HG02885 (cell line): ENCODE data around the gene FMN1.

Experiments
- ATAC-seq: cut with Tn5 transposase; IDR thresholded peaks from one replicate; pipeline ENCODE4 v1.9.1; 2021; ENCODE audit warnings: mild to moderate bottlenecking; ENCODE audit not compliant: unreplicated experiment, poor library complexity

The FMN1 gene

GRCh38 chr15:32901192-32901591 is 293.3 kb downstream of the FMN1 start:
- ATAC-seq: no peak

- no peak for ATAC-seq
Observed at GRCh38 chr15:32899126-32899596, 295.4 kb downstream of the FMN1 start.

DNA sequence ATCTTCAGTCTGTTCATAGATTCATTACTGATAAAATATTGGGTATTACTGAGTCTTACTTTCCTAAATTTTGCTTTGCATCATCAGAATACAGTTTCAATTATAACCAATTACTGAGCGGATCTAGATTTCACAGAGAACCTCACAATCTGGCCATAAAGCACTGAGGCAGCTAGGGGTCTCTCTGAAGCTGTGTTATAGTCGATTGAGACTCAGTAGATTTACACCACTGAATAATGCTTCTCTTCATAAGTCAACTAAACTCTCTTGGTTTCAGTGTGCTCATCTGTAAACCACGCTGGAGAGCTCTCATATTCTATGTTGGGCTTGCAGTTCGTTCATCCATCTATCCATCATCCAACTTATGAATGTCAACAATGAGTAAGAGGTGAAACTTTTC is 296.1 kb downstream of the FMN1 start:
- ATAC-seq: no peak

DNA sequence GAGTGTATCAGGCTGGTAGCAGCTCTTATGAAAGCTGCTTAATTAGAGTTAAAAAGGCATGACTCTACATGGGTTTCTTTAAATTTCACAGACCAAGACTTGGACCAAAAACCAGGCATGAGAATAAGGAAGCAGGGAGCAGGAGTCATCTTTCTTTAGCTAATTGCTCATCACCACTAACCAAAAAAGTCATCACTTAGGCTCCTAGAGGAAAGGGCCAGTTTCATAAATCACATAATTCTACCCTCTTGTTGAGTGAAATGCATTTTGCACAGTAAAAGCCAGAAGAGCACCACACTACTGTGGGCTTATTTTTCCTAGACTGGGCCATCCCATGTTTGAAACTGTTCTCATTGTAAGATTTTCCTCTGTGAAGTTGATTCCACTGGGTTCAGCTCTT is 301.1 kb downstream of the FMN1 start:
- ATAC-seq: no peak

GRCh38 chr15:32889214-32889613 is 305.3 kb downstream of the FMN1 start:
- no peak for ATAC-seq

DNA sequence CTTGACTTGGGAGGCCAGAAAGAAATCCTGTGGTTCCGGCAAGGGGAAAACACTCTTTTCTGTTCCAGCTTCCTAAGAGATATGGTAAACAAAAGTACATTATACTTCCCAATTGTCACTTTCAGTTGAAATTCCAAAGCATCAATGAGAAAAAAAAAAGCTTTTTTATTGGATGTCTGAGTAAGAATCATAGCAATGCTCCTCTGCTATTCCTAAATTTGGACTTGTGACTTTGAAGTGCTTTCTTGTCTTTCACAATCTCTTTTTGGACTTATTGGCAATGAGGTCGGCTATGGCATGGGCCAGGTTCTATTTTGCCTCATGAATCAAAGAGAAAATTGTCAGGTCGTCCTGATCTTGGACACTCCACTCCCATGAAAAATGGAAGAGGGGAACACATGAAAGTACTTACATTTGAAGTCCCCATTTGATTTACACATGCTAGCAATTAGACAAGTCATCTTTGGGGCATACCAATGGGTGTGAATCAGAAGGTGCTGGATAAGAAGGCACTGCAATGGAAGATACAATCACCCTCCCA is 306.2 kb downstream of the FMN1 start:
- ATAC-seq: no peak

DNA sequence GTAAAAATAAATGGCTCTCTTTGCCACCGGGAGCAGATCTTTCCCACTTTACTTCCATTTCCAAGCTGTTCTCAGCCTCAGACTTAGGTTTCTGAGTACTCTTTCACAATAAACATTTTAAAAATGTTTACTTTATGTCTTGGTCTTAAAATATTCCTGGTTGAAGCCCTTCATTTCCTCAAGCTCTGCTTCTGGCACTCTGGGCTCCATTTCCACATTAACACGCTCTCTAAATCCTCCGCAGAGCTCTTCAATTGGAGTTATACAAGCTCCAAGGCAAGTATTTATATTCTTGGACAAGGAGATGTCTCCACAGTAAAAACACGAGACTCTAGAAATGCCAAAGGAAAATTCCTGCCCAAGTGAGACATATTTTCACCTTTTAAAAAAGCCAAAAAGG is 307.4 kb downstream of the FMN1 start:
- ATAC-seq: no peak

GRCh38 chr15:32886459-32886858 is 308.1 kb downstream of the FMN1 start:
- ATAC-seq: no peak

- no peak for ATAC-seq
Observed at GRCh38 chr15:32885713-32886112, 308.8 kb downstream of the FMN1 start.

GRCh38 chr15:32884146-32884545 is 310.4 kb downstream of the FMN1 start:
- ATAC-seq: no peak

DNA sequence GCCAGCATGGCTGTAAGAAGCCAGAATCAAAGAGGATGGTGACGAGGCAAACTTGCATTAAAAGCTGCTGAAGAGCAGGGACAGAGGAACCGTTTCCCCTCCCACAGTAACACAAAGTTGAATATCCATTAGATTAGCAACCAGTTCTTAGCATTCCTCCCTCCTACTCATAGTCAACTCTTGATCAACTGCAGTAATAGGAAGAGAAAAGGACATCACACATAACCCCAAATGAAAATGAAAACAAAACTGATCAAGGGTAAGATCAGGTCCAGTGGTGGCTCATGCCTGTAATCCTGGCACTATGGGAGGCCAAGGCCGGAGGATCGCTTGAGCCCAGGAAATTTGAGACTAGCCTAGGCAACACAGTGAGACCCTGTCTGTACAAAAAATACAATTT is 311.6 kb downstream of the FMN1 start:
- no peak for ATAC-seq

DNA sequence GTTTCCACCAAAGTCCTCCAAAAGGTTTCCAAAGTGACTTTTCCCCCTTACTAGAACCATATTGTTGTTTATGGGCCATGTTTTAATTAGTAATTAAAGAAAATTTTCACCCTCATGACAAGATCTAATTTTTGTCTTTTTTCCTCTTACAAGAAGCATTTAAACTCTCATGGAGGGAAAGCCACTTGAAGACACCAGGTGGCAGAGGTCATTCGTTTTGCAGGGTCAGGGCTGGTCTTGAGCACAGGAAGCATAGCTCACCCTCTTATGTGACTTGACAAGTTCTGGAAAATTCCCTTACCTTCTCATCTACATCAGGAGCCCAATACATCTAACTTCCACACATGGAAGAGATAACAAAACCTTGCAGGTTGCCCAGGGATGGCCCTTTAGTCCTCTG is 313.0 kb downstream of the FMN1 start:
- no peak for ATAC-seq

DNA sequence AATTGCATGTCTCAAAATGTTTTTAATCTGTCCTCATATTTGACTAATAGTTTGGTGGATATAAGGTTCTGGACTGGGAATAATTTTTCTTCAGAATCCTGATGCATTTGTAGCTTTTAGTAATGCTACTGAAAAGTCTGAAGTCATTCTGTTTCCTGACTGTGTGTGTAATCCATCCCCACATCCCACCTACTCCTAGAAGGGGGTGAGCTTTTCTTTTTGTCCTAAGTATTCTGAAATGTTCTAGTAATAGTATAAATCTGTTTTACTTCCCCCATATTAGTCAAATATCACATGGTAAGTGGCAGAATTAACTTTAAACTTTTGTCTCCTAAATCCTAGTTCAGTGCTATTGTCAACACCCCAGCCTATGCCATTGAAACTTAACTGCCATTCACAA is 313.9 kb downstream of the FMN1 start:
- no peak for ATAC-seq

GRCh38 chr15:32879980-32880379 is 314.5 kb downstream of the FMN1 start:
- ATAC-seq: no peak

GRCh38 chr15:32878869-32879805 is 315.4 kb downstream of the FMN1 start:
- ATAC-seq: no peak

DNA sequence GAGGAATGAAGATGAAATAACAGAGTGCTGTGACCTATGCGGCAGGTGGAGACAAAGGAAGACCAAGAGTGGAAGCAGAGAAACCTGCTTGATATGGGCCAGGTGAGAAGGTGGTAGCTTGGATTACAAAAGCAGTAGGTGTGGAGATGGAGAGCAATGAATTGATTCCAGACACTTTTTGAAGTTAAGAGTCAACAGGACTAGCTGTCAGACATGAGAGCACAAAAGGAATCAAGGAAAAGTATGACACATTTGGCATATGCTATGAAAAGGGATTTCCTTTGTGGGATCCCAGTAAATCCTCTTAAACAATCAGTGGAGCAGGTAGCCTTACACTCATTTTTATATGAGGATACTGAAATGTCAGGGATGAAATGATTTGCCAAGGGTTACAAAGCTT is 316.2 kb downstream of the FMN1 start:
- ATAC-seq: no peak

DNA sequence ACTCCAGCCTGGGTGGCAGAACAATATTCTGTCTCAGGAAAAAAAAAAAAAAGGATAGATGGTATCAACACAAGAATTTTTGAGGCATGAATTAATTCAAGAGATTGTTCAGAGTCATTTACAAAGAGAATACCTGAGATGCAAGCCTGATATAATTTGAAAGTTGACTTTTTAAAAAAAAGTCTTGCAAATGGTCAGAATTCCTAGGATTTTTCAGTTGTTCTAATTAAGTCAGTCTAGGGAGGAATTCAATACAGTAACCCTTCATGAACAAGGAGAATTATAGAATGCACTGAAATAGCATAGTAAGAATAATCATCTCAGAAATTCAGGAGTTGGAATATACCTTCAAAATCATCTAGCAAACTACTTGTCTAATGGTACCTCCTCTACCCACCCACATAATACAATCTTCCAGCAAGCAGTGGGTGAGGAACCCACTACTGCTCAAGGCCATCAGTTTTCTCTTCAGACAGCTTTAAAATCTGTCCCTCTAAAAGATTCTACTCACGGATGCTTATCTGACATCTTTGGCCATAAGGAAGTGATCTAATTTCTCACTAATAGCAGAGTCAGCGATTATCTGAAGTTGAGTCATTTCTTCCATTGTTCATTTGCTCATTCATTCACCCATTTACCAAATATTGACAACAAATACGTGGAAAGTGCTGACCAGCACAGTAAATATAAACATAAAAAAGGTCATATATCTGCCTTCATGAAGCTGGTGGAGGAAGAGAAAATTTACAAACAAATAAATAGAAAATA is 317.1 kb downstream of the FMN1 start:
- ATAC-seq: no peak

GRCh38 chr15:32873284-32874114 is 321.0 kb downstream of the FMN1 start:
- no peak for ATAC-seq

DNA sequence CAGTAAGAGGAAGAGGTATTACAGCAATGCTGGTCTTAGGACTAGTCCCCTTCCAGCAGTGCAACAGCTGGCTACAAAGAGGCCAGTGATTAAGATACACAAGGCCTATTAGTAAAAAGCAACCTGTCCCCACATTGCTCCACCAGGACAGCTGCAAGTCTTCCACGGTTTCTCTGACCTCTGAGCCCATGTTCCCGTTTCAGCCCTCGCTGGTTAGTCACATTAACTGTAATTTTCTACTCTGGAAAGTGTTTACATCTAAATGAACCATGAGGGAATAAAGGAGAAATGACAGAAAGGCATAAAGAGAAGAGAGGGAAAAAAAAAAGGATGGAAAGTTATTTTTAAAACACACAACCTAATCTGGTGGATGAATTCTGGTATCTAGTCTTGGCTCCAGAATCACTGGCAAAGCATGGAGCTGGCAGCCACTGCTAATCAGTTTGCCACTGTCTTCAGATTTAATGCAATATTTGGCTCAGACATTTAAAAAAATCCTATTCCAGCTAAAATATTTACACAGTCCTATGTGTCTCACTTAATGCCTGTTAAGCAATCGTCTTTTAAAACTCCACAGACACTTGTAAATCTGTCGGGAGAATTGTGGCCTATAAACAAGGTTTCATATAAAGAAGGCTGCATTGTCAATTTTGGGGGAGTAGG is 321.8 kb downstream of the FMN1 start:
- ATAC-seq: no peak

GRCh38 chr15:32871883-32872282 is 322.6 kb downstream of the FMN1 start:
- ATAC-seq: no peak
